Left renal pelvis (tissue), 4 donors: Measurements from ENCODE around the gene CCDC184. TPM values are rescaled to one million over a fixed set of nuclear protein-coding genes. Genes with fewer than 3 reads are reported as not detected.
"Not testable (repeated sequence)": the region's sequence is repeated elsewhere in the genome, so short reads cannot be mapped to it uniquely, and the experiment has no call there.

ENCODE experiments used
- DNase-seq, 4 donors: peaks; one replicate each; pipeline ENCODE4 v3.0.0-alpha.2; 2013; ENCODE audit warnings: low read depth in 4 of 4, low spot score in 3 of 4
- polyA plus RNA-seq, 4 donors: library from polyadenylated mRNA; unstranded; fragments of 120-200 nt; gene quantifications; one replicate each; pipeline ENCODE4 v1.2.1, GENCODE V29; 2013; ENCODE audit not compliant: insufficient read length in 4 of 4

Gene CCDC184
- polyA plus RNA-seq, 4 donors, result 0.34 to 2.3 (median 0.50) TPM

DNA sequence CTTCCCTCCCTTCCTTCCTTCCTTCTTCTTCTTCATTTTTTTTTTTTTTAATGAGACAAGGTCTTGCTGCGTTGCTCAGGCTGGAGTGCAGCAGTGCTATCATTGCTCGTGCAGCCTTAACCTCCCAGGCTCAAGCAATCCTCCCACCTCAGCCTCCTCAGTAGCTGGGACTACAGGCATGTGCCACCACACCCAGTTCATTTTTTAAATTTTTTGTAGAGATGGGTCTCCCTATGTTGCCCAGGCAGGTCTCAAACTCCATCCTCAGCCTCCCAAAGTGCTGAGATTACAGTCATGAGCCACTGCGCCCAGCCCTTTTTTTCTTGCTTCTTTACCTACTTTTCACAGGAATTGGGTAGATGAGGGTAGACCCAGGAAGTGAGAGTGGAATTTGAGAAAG, 18.1 kb downstream of the CCDC184 start:
- no peak for DNase-seq

DNA sequence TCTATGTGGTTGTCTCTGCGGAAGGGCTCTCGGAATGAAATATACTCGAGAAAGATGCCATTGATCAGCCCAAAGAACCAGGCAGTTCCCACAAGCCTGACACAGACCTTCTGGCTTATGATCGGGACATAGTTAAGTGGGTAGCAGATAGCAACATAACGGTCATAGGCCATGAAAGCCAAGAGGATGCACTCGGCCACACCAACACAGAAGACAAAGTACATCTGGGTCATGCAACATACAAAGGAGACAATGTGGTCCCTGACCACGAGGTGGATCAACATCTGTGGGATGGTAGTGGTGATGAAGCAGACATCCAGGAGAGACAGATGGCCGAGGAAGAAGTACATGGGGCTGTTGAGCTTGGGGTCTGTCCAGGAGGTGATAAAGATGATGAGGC, 19.3 kb downstream of the CCDC184 start:
- no peak for DNase-seq

DNA sequence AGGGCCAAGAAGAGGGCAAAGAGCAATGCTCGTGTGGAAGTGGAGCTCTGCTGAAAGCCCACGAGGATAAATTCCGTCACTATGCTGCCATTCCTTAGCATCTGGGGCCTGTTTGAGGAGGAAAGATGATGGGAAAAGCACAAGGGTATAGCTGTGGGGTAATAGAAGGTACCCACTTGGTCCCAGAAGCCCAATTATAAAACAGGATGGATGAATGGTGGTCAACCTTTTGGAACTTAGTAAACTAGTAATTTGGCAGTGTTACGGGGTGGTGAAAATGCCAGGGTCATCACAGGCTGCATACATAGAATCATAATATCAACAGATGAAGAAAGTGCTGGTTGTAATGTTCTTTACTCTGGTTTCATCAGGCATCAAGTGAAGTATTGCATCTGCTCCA, 19.7 kb downstream of the CCDC184 start, which contains the start of gene OR10AD1:
Gene OR10AD1, minus strand, starts transcription at position 101 of the 400 bp plus-strand sequence. Its CDS starts 0 bp downstream, at position 101.
- no peak for DNase-seq

DNA sequence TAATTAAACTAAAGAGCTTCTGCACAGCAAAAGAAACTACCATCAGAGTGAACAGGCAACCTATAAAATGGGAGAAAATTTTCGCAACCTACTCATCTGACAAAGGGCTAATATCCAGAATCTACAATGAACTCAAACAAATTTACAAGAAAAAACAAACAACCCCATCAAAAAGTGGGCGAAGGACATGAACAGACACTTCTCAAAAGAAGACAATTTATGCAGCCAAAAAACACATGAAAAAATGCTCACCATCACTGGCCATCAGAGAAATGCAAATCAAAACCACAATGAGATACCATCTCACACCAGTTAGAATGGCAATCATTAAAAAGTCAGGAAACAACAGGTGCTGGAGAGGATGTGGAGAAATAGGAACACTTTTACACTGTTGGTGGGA, 26.1 kb downstream of the CCDC184 start:
- not testable (repeated sequence) for DNase-seq

DNA sequence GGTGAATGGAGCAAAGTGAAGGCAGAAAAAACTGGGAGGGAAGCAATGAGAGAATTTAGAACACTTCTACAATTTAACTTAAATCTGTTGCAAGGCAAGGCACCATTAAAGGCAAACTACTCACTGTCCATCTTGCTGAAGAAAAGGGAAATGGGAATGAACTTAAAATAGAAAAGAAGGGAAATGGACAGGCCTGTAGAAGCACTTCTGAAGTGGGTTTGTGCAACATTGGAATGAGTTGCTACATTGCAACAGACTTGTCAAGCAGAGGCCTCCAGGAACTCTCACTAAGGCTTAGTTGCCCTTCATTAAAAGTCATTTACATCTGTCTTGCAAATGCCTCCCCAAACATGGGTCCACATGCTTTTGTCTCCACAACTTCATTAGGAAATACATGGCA, 33.3 kb downstream of the CCDC184 start:
- DNase-seq, result no peak

DNA sequence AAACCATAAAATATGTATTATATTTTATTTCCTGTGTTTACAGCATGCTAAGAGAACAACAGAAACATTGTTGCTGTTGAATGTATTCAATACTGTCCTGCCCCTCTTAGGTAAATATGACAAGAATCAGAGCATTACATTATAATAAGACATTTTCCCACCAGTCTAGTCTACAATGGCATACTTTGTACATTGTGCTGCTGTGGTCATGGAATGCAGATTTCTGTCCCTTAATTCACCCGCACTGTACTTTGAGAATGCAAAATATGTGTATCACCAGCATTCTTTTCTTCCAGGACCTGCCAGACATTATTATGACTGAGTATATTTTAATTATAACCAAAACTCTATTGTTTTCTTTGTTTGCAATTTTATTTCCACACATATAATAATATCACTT, 36.2 kb downstream of the CCDC184 start:
- no peak for DNase-seq

DNA sequence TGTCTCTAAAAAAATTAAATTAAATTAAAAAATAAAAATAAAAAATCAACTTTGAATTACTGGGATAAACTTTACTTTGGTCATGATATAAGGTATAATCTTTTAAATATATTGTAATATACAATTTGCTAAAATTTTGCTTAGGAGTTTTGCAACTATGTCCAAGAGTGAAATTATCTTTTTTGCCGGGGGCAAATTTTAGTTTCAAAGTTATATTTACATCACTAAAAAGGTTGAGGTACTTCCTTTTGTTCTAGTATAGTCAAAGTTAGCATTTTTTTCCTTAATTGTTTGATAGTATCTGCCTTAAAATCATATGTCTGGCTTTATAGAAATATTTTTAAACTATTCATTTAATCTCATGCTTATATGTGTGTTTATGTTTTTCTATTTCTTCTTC, 37.3 kb downstream of the CCDC184 start:
- no peak for DNase-seq

DNA sequence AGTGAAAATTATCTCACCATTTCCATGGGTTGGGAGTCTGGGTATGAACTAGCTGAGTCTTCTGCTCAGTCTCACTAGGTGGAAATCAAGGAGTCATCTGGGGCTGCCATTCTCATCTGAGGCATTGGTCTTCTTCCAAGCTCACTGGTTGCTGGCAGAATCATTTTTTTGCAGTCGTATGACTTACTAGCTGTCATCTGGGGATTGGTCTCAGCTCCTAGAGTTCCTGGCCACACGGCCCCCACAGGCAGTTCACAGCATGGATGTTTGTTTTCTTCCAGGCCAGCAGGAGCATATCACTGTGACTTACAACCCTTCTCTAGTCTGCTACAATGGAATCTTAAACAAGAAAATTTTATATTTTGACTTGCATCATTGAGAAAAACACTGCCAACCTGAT, 38.2 kb downstream of the CCDC184 start:
- DNase-seq, result no peak

DNA sequence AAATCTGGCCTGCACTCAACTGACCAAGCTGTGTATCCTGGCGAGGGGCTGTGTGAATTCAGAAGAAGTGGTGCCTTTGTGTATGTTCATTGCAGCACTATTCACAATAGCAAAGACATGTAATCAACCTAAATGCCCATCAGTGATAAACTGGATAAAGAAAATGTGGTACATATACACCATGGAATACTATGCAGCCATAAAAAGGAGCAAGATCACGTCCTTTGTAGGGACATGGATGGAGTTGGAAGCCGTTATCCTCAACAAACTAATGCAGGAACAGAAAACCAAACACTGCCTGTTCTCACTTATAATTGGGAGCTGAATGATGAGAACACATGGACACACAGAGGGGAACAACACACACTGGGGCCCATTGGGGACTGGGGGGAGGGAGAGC, 41.1 kb downstream of the CCDC184 start:
- DNase-seq, result not testable (repeated sequence)

DNA sequence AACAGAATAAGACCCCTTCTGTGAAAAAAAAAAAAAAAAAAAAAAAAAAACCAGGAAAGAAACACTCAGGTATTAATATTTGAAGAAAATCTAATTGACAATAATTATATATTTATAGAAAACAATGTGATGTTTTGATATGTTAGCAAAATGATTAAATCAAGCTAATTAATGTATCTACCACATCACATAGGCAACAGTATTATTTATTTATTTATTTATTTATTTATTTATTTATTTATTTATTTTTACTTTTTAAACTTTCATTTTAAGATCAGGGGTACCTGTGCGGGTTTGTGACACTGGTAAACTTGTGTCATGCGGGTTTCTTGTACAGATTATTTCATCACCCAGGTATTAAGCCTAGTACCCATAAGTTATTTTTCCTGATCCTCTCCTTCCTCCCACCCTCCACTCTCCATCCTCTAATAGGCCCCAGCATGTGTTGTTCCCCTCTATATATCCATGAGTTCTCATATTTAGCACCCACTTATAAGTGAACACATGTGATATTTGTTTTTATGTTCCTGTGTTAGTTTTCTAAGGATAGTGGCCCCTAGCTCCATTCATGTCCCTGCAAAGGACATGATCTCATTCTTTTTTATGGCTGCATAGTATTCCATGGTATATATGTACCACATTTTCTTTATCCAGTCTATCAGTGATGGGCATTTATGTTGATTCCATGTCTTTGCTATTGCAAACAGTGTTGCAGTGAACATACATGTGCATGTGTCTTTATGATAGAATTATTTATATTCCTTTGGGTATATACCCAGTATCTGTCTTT, 47.9 kb downstream of the CCDC184 start:
- not testable (repeated sequence) for DNase-seq

Other genes starting within 250 kb of the CCDC184 start
- 100 to 1,000 TPM; 126 to 146 (median 133) TPM for gene TMEM106C, start 220.0 kb upstream of the CCDC184 start, polyA plus RNA-seq
- 10 to 100 TPM; 41.2 to 79.4 (median 51.2) TPM for gene COL2A1, start 179.2 kb upstream of the CCDC184 start, polyA plus RNA-seq
- gene SENP1, start 77.6 kb upstream of the CCDC184 start, polyA plus RNA-seq, result 10 to 100 TPM; 23.6 to 33.3 (median 24.9) TPM
- gene PFKM, start 64.3 kb upstream of the CCDC184 start, polyA plus RNA-seq, result 100 to 1,000 TPM in 2 of 4 donors, 10 to 100 TPM in 2; 76.9 to 124 (median 104) TPM
- 10 to 100 TPM; 36.0 to 45.3 (median 38.7) TPM for gene ASB8, start 26.1 kb upstream of the CCDC184 start, polyA plus RNA-seq
- gene OR10AD1, start 19.6 kb downstream of the CCDC184 start, polyA plus RNA-seq, result under 1 TPM in 3 of 4 donors, not detected in 1; 0.24 to 0.82 (median 0.69) TPM
- 10 to 100 TPM; 21.4 to 29.8 (median 26.6) TPM for gene ZNF641, start 167.3 kb downstream of the CCDC184 start, polyA plus RNA-seq